Activated CD4-positive, alpha-beta memory T cell treated with anti-CD3 and anti-CD28 coated beads for 36 hours (primary cell): Measurements from ENCODE around the gene AP4S1. TPM values are rescaled to one million over a fixed set of nuclear protein-coding genes. Genes with fewer than 3 reads are reported as not detected.
"Not testable (repeated sequence)": the region's sequence is repeated elsewhere in the genome, so short reads cannot be mapped to it uniquely, and the experiment has no call there.

Source experiments
- CTCF ChIA-PET: fragments of 350-600 bp; sonication (Branson Sonifier 250); formaldehyde crosslinking; loops from one replicate; lab custom pipeline; 2021; ENCODE audit warnings: antibody characterized with exemption, inconsistent platforms; lab: Charles Lee
- POLR2A ChIA-PET: fragments of 350-600 bp; sonication (Branson Sonifier 250); formaldehyde crosslinking; loops from one replicate; lab custom pipeline; 2021; ENCODE audit warnings: antibody characterized with exemption; lab: Charles Lee
- DNase-seq: peaks from one replicate; pipeline ENCODE4 v3.0.0-alpha.2; 2020
- H3K27ac Mint-ChIP-seq: one replicate; pipeline ENCODE4 v1.8.0; 2021; ENCODE audit warnings: mixed read lengths
- H3K27me3 Mint-ChIP-seq: one replicate; pipeline ENCODE4 v1.8.0; 2021; ENCODE audit warnings: mixed read lengths
- H3K36me3 Mint-ChIP-seq: one replicate; pipeline ENCODE4 v1.8.0; 2021; ENCODE audit warnings: mixed read lengths
- H3K4me1 Mint-ChIP-seq: one replicate; pipeline ENCODE4 v1.8.0; 2021; ENCODE audit warnings: low read depth, mixed read lengths
- H3K4me3 Mint-ChIP-seq: one replicate; pipeline ENCODE4 v1.8.0; 2021; ENCODE audit warnings: mild to moderate bottlenecking, mixed read lengths
- H3K9me3 Mint-ChIP-seq: one replicate; pipeline ENCODE4 v1.8.0; 2021; ENCODE audit warnings: mixed read lengths
- intact Hi-C: fragments of 100-400 bp; cut with micrococcal nuclease; formaldehyde crosslinking; loops from one replicate; pipeline ENCODE4 v1.15.1; 2023
- total RNA-seq, 2 experiments: library from RNA; stranded (reverse); gene quantifications; one replicate each; pipeline ENCODE4 v1.2.3, GENCODE V29; 2021

The AP4S1 gene
- total RNA-seq, 2 experiments from 2014 or later, result 3.9 to 5.9 TPM

- H3K4me1 Mint-ChIP-seq, result peaks cover 56% of the 10 kb centered on the region
- H3K27ac Mint-ChIP-seq, result peak overlapping the region; percentile 91
- ChIA-PET CTCF (interaction anchor here (0.8 to 1.2 kb wide), 4 partner anchors 12 to 181 kb away, joined by 3 read pairs; no protein-coding TSS in a partner anchor), POLR2A (interaction anchor here (0.9 to 2.6 kb wide), 5 partner anchors 31 to 181 kb away, joined by 3 to 13 read pairs (median 6); partner anchors contain the start of gene HECTD1)
- H3K4me3 Mint-ChIP-seq, result peak overlapping the region; percentile 92
- peaks cover under 1% of the 10 kb centered on the region for H3K36me3 Mint-ChIP-seq
- H3K27me3 Mint-ChIP-seq, result no peaks in the 10 kb centered on the region
- peak; percentile 95 for DNase-seq
- no peaks in the 10 kb centered on the region for H3K9me3 Mint-ChIP-seq
- intact Hi-C loops, result loop anchor here (1.0 to 10.0 kb wide), 8 partner anchors 31 to 1048 kb away; partner anchors contain the start of genes ARHGAP5, DTD2, HECTD1 and SCFD1
Measured at GRCh38 chr14:31026450-31027235, 1.2 kb downstream of the AP4S1 start.

- no peaks in the 10 kb centered on the region for H3K36me3 Mint-ChIP-seq
- H3K27me3 Mint-ChIP-seq, result no peaks in the 10 kb centered on the region
- ChIA-PET POLR2A (no interaction called here), CTCF (interaction anchor here (0.5 kb wide), 1 partner anchor 257 kb away, joined by 3 read pairs; no protein-coding TSS in a partner anchor)
- no peak for DNase-seq
- H3K27ac Mint-ChIP-seq, result no peak overlapping the region
- H3K4me3 Mint-ChIP-seq, result no peak overlapping the region
- no peaks in the 10 kb centered on the region for H3K9me3 Mint-ChIP-seq
- intact Hi-C loops, result loop anchor here (2.0 to 10.0 kb wide), 4 partner anchors 53 to 1047 kb away; partner anchors contain the start of genes ARHGAP5 and HECTD1
- H3K4me1 Mint-ChIP-seq, result peaks cover 57% of the 10 kb centered on the region
Measured at GRCh38 chr14:31027847-31028246, 2.4 kb downstream of the AP4S1 start.

- Mint-ChIP-seq H3K36me3 (no peaks in the 10 kb centered on the region), H3K4me3 (no peak overlapping the region), H3K27me3 (no peaks in the 10 kb centered on the region), H3K4me1 (peaks cover 49% of the 10 kb centered on the region), H3K27ac (peak overlapping the region; percentile 7), H3K9me3 (no peaks in the 10 kb centered on the region)
- ChIA-PET CTCF (no interaction called here), POLR2A (no interaction called here)
- no peak for DNase-seq
- intact Hi-C loops, result loop anchor here (5.0 to 10.0 kb wide), 3 partner anchors 54 to 1046 kb away; partner anchors contain the start of gene ARHGAP5
Measured at GRCh38 chr14:31029016-31029970, 3.8 kb downstream of the AP4S1 start.

- Mint-ChIP-seq H3K27ac (no peak overlapping the region), H3K9me3 (no peaks in the 10 kb centered on the region), H3K36me3 (no peaks in the 10 kb centered on the region), H3K4me1 (peaks cover 42% of the 10 kb centered on the region), H3K4me3 (no peak overlapping the region), H3K27me3 (no peaks in the 10 kb centered on the region)
- POLR2A ChIA-PET, result no interaction called here
- CTCF ChIA-PET, result no interaction called here
- intact Hi-C loops, result no loop called here
- DNase-seq, result no peak
Measured at GRCh38 chr14:31030469-31030868, 5.0 kb downstream of the AP4S1 start.

GRCh38 chr14:31036552-31036951 is 11.1 kb downstream of the AP4S1 start:
- Mint-ChIP-seq H3K4me3 (no peak overlapping the region), H3K36me3 (peaks cover 3% of the 10 kb centered on the region), H3K4me1 (peaks cover 8% of the 10 kb centered on the region), H3K9me3 (no peaks in the 10 kb centered on the region), H3K27me3 (no peaks in the 10 kb centered on the region), H3K27ac (no peak overlapping the region)
- POLR2A ChIA-PET, result no interaction called here
- no peak for DNase-seq
- intact Hi-C loops, result no loop called here
- CTCF ChIA-PET, result no interaction called here

GRCh38 chr14:31037709-31038221 is 12.3 kb downstream of the AP4S1 start:
- POLR2A ChIA-PET, result no interaction called here
- no peak for DNase-seq
- Mint-ChIP-seq H3K4me1 (peaks cover 3% of the 10 kb centered on the region), H3K9me3 (no peaks in the 10 kb centered on the region), H3K27me3 (no peaks in the 10 kb centered on the region), H3K4me3 (no peak overlapping the region), H3K27ac (no peak overlapping the region), H3K36me3 (peaks cover 3% of the 10 kb centered on the region)
- CTCF ChIA-PET, result no interaction called here
- intact Hi-C loops, result no loop called here

- no peak overlapping the region for H3K27ac Mint-ChIP-seq
- H3K27me3 Mint-ChIP-seq, result no peaks in the 10 kb centered on the region
- no peak overlapping the region for H3K4me3 Mint-ChIP-seq
- H3K4me1 Mint-ChIP-seq, result no peaks in the 10 kb centered on the region
- ChIA-PET POLR2A (no interaction called here), CTCF (interaction anchor here (1.2 kb wide), 1 partner anchor 12 kb away, joined by 3 read pairs; the partner anchor contains the start of gene STRN3)
- intact Hi-C loops, result no loop called here
- DNase-seq, result no peak
- H3K9me3 Mint-ChIP-seq, result no peaks in the 10 kb centered on the region
- peaks cover 3% of the 10 kb centered on the region for H3K36me3 Mint-ChIP-seq
Measured at GRCh38 chr14:31038521-31039166, 13.2 kb downstream of the AP4S1 start.

- Mint-ChIP-seq H3K27me3 (no peaks in the 10 kb centered on the region), H3K4me1 (peaks cover 5% of the 10 kb centered on the region), H3K4me3 (no peak overlapping the region), H3K36me3 (peaks cover under 1% of the 10 kb centered on the region), H3K9me3 (no peaks in the 10 kb centered on the region), H3K27ac (no peak overlapping the region)
- ChIA-PET CTCF (no interaction called here), POLR2A (interaction anchor here (0.7 kb wide), 1 partner anchor 10 kb away, joined by 5 read pairs; no protein-coding TSS in a partner anchor)
- intact Hi-C loops, result no loop called here
- no peak for DNase-seq
Measured at GRCh38 chr14:31042300-31042699, 16.9 kb downstream of the AP4S1 start.

- CTCF ChIA-PET, H3K36me3 Mint-ChIP-seq, H3K9me3 Mint-ChIP-seq, H3K27ac Mint-ChIP-seq, H3K4me1 Mint-ChIP-seq, DNase-seq, intact Hi-C loops, H3K4me3 Mint-ChIP-seq, H3K27me3 Mint-ChIP-seq: not testable (repeated sequence)
- POLR2A ChIA-PET, result interaction anchor here (0.6 kb wide), 1 partner anchor 24 kb away, joined by 3 read pairs; no protein-coding TSS in a partner anchor
Measured at GRCh38 chr14:31042893-31043292, 17.4 kb downstream of the AP4S1 start.

DNA sequence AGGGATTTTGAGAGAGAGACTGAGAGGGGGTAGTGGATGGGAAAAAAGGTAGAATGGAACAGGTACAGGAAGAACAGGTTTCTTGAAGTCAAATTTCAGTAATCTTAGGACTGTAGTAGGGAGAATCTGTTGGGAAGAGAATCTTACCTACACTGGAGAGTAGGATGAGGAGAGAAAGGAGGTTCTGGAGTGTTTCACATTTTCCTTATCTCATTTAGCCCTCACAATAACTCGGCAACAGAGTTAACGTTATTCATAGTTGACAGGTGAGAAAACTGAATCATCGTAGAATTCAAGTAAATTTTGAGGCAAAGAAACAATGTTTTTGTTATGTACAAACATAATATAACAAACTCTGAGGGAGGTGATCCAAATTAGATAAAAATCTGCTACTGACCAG is 17.9 kb downstream of the AP4S1 start:
- H3K36me3 Mint-ChIP-seq, result no peaks in the 10 kb centered on the region
- peaks cover 5% of the 10 kb centered on the region for H3K4me1 Mint-ChIP-seq
- no peak overlapping the region for H3K4me3 Mint-ChIP-seq
- DNase-seq, result no peak
- intact Hi-C loops, result no loop called here
- ChIA-PET CTCF (interaction anchor here (0.6 kb wide), 1 partner anchor 600 kb away, joined by 3 read pairs; no protein-coding TSS in a partner anchor), POLR2A (interaction anchor here (0.6 kb wide), 1 partner anchor 23 kb away, joined by 3 read pairs; no protein-coding TSS in a partner anchor)
- H3K9me3 Mint-ChIP-seq, result no peaks in the 10 kb centered on the region
- H3K27ac Mint-ChIP-seq, result no peak overlapping the region
- no peaks in the 10 kb centered on the region for H3K27me3 Mint-ChIP-seq

DNA sequence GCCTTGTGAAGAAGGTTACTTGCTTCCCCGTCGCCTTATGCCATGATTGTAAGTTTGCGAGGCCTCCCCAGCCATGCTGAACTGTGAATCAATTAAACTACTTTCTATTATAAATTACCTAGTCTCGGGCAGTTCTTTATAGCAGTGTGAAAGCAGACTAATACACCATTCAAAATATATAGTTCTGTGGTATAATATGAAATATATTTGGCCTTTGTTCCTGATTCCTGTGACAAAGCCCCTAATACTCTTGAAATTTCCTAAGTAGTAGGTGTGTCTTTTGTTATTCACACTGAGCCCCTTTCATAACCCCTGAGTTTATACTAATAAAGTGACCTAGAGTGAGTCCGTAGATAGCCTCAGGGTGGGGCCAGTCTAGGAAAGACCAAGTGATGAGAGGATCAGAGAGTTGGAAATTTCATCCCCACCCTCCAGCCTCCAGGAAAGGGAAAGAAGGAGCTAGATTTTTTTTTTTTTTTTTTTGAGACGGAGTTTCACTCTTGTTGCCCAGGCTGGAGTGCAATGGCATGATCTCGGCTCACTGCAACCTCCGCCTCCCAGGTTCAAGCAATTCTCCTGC is 20.1 kb downstream of the AP4S1 start:
- Mint-ChIP-seq H3K36me3 (no peaks in the 10 kb centered on the region), H3K27me3 (no peaks in the 10 kb centered on the region), H3K4me3 (no peak overlapping the region), H3K4me1 (peaks cover 5% of the 10 kb centered on the region), H3K9me3 (no peaks in the 10 kb centered on the region), H3K27ac (no peak overlapping the region)
- ChIA-PET CTCF (no interaction called here), POLR2A (no interaction called here)
- intact Hi-C loops, result no loop called here
- DNase-seq, result no peak
